GM12878 (cell line): Measurements from ENCODE around the gene GAGE12E.
"Not testable (repeated sequence)": the region's sequence is repeated elsewhere in the genome, so short reads cannot be mapped to it uniquely, and the experiment has no call there.

ENCODE experiments used
- CTCF ChIP-seq, 3 experiments: IDR thresholded peaks in 2 of 3; conservative IDR thresholded peaks in 1 of 3; 2 replicates each; pipeline ENCODE4 v1.5.1; 2011; ENCODE audit warnings: low read depth in 3 of 3, low read length in 3 of 3, mild to moderate bottlenecking in 3 of 3, control low read depth in 2 of 3, moderate library complexity in 2 of 3, inconsistent platforms in 1 of 3, mixed read lengths in 1 of 3; ENCODE audit not compliant: control insufficient read depth in 2 of 3, insufficient read depth in 1 of 3; ENCODE audit errors: extremely low read depth in 1 of 3
- ESRRA ChIP-seq: IDR thresholded peaks from 2 replicates; pipeline ENCODE4 v1.6.1; 2012; ENCODE audit warnings: mild to moderate bottlenecking, low read length, improper control_type of control experiment
- EZH2 ChIP-seq: IDR thresholded peaks from 2 replicates; pipeline ENCODE4 v1.6.1; 2012; ENCODE audit warnings: low read depth, mild to moderate bottlenecking, control low read depth, inconsistent platforms, low read length, borderline replicate concordance; ENCODE audit not compliant: control insufficient read depth
- JUNB ChIP-seq: IDR thresholded peaks from 2 replicates; pipeline ENCODE4 v1.6.1; 2016; ENCODE audit warnings: antibody characterized with exemption, mild to moderate bottlenecking
- LARP7 ChIP-seq: fragments of 450-650 bp; IDR thresholded peaks from 2 replicates; pipeline ENCODE4 v1.6.1; 2017; ENCODE audit warnings: mild to moderate bottlenecking
- MAX ChIP-seq: IDR thresholded peaks from 2 replicates; pipeline ENCODE4 v1.6.1; 2012; ENCODE audit warnings: low read depth, low read length, improper control_type of control experiment
- NFIC ChIP-seq: IDR thresholded peaks from 2 replicates; pipeline ENCODE4 v1.6.1; 2012; ENCODE audit warnings: low read depth, mild to moderate bottlenecking, inconsistent platforms, low read length, moderate library complexity
- POLR2AphosphoS5 ChIP-seq: IDR thresholded peaks from 2 replicates; pipeline ENCODE4 v1.6.1; 2011; ENCODE audit warnings: mild to moderate bottlenecking, low read length, inconsistent platforms
- RELB ChIP-seq: fragments of 450-650 bp; IDR thresholded peaks from 2 replicates; pipeline ENCODE4 v1.6.1; 2017; ENCODE audit warnings: low read depth, mild to moderate bottlenecking, moderate library complexity
- SMC3 ChIP-seq: IDR thresholded peaks from 2 replicates; pipeline ENCODE4 v1.6.1; 2011; ENCODE audit warnings: low read length, improper control_type of control experiment, borderline replicate concordance
- SP1 ChIP-seq: IDR thresholded peaks from one replicate; pipeline ENCODE4 v1.6.1; 2011; ENCODE audit warnings: low read depth, low read length
- SRF ChIP-seq, 2 experiments: IDR thresholded peaks; 2 replicates each; pipeline ENCODE4 v1.6.1; 2011; ENCODE audit warnings: low read depth in 2 of 2, low read length in 2 of 2, mild to moderate bottlenecking in 1 of 2, moderate library complexity in 1 of 2
- TAF1 ChIP-seq: IDR thresholded peaks from 2 replicates; pipeline ENCODE4 v1.6.1; 2011; ENCODE audit warnings: mild to moderate bottlenecking, low read depth, low read length, borderline replicate concordance
- ZNF24 ChIP-seq: fragments of 450-650 bp; IDR thresholded peaks from 2 replicates; pipeline ENCODE4 v1.6.1; 2017; ENCODE audit warnings: antibody characterized with exemption, mild to moderate bottlenecking

GRCh38 chrX:49569152-49569551, 18.1 kb downstream of the GAGE12E start:
- TF ChIP-seq MAX; SRF (IDR thresholded peaks at IDR 0.05; ENCODE audit: low read depth in 2 of 2, low read length in 2 of 2); ESRRA; JUNB; ZNF24; CTCF (IDR thresholded peaks at IDR 0.05 in 2 of 3, conservative IDR thresholded peaks at IDR 0.05 in 1 of 3; ENCODE audit: control insufficient read depth in 2 of 3, extremely low read depth in 1 of 3, insufficient read depth in 1 of 3, low read depth in 3 of 3, low read length in 3 of 3); SP1; SMC3; NFIC; POLR2AphosphoS5; RELB; TAF1; LARP7; EZH2: not testable (repeated sequence)
